ENCODE data around the gene WDR1.

Gene WDR1

DNA sequence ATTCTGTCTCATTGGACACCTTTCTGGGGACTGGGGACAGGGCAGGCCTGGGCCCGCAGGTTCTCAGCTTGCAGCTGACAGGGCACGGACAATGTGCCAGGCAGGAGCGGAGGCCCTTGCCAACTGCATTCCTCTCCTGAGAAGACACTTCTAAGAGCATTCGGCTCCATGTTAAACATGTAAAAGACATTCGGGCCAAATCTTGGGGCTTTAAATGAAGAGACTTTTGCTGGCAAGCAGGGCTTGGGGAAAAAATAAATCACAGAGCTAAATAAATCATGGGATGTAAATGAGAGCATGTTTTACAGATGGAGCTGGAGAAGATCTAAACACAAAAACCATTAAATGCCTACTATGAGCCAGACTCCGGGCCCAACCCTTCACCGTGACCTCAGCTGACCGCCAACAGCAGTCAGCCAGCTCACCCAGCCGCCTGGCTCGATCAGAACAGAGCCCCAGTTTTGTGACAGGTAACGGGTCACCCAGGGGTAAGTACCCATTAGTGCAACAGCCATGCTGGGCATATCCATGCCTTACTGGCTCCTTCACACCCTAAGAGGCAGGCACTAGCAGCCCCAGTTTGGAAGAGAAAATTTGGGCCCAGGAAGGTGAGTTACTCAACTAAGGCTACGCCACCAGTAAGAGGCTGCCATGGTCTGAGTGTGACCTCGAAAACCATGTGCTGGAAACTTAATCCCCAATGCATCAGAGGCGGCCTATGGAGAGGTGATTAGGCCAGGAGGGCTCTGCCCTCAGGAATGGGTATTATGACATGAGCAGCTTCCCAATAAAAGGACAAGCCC lies 14.7 kb downstream of the WDR1 start:
- in situ Hi-C loops (cut with HindIII; ENCODE audit: low sequenced_read_pairs), result no loop called here

GRCh38 chr4:10100734-10101216 lies 15.8 kb downstream of the WDR1 start:
- in situ Hi-C loops (cut with HindIII; ENCODE audit: low sequenced_read_pairs), result no loop called here

DNA sequence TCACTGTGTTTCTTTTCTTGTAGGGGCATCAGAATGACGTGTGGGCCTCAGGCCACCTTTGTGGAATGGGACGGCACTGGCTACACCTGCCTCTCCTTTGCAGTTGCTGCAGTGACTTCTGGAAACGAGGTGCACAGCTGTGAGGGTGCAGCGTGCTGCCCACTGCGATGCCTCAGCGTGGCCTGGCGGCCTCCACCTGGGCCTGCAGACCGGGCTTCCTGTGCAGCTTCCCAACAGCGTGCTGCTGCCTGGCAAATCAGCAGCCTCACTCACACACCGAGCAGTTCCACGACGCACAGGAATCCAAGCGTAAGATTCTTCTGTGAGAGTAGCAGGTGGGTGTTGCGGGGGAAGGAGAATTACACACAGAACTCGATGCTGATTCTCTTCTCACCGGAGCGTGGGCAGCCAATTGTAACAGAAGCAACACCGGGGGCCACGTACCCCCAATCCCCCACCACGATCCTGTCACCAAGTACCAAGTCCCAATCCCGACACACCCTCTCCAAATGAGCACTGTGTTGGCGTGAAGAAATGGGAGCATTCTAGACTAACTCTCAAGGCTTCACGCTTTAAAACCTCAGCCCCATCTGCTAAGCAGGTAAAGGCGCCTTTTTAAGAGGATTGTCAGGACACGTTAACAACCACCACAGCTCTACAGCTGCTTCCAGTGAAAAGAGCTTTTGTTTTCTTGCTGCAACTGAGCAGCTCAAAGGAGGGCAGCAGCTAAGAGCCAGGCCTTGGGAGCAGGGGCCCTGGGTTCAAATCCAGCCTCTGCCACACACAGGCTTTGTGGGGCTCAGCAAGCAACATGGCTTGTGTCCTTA lies 16.9 kb downstream of the WDR1 start:
- in situ Hi-C loops (cut with HindIII; ENCODE audit: low sequenced_read_pairs), result no loop called here

- in situ Hi-C loops (cut with HindIII; ENCODE audit: low sequenced_read_pairs), result no loop called here
These were observed 17.8 kb downstream of the WDR1 start for GRCh38 chr4:10098780-10099160.

- in situ Hi-C loops (cut with HindIII; ENCODE audit: low sequenced_read_pairs), result no loop called here
These were observed 18.5 kb downstream of the WDR1 start for GRCh38 chr4:10097906-10098779.

DNA sequence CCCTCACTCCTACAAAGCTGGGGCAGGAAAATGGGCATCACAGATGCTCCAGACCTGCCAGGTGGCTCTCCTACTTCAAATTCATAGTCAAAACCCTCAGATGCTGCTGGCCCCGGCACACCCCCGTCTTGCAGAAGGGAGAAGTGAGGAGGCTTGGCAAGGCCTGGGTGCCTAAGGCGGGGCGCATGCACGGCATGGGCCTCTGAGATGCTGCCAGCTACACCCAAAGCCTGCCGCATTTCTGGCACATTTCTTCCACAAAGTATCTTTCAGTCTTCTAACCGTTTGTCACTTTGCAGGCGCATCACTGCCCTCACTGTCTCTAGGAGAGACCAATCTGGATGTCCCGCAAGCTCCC lies 19.6 kb downstream of the WDR1 start:
- in situ Hi-C loops (cut with HindIII; ENCODE audit: low sequenced_read_pairs), result no loop called here

DNA sequence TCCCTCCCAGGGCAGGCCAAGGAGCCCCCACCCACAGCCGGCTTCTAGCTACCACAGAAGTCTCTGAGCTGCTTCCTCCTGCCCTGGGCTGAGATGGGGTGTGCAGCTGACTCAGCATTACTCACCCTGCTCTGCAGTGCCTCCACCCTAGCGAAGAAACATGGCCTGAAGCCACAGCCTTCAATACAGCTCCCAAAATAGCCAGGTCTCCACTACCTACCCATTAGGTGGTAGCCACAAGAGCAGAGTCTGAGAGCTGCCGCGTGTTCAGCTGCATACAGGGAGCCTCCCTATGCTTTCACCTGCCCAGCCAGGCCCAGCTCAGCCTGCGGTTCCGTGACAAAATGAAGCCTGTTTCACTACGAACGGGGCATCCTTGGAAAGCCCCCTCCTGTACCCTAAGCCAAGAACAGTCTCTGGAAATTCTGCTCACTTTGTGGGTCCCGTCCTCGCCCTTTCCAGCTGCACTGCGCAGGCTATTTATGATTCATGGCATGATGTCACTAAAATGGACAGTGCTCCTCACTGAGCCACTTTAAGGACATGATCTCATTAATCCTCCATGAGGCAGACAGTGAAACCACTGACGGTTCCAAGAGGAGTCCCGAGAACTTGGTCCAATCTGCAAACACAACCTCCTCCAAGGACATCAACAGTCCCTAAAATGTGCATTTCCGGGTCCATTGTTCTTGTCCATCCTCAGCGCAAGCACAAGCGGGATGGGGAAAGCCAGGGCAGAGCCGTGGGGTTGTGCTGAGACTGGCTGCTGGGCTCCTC lies 20.2 kb downstream of the WDR1 start:
- in situ Hi-C loops (cut with HindIII; ENCODE audit: low sequenced_read_pairs), result no loop called here

DNA sequence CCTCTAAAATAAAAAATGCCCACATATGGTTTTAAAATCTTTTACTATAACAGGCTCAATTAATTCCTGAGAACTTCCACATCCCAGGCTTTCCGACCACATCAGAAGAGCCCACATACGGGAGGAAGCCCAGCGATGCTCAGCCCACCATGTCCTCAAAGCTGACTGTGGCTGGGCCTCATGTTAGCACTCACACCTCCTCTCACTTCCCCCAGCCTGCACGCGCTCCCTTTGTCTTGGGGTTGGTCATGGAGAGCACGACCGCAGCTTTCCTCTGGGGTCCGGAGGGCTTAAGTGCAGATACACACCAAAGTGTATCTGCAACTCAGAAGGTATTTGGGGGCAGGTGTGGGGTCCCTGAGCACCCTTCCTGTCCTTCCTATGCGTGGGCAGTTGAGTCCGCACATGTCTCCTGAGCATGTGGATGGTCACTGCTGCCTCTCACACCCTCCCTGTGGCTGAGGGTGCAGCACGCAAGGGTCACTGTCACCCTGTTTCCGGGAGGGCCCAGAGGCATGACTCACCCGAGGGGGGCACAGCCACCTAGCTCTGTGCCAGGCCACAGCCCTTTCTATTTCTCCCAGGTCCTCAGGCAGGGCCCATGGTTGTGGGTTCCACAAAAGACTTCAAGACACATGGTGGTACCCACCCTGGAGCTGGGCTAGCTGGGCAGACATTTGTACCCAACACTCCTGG lies 21.2 kb downstream of the WDR1 start:
- in situ Hi-C loops (cut with HindIII; ENCODE audit: low sequenced_read_pairs), result no loop called here

DNA sequence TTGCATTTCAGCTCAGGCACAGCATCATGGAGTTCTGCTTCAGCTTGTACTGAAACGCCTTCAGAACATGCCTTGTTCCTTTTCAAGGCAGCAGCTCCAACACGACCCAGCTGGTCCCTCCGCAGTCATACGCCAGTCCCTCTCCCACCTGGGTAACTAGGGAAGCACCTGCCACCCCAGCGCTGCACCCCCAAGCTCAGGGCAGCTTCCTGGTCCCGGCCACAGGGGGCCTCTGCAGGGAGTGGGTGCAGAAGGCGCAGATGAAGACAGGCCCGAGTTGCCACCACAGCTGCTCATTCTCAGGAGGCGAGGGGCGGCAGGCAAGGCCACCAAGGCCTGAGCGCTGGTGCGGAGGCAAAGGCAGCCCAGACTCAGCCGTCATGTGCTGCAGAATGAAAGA lies 21.8 kb downstream of the WDR1 start:
- in situ Hi-C loops (cut with HindIII; ENCODE audit: low sequenced_read_pairs), result no loop called here

- in situ Hi-C loops (cut with HindIII; ENCODE audit: low sequenced_read_pairs), result no loop called here
These were observed 22.6 kb downstream of the WDR1 start for GRCh38 chr4:10093801-10094552.

DNA sequence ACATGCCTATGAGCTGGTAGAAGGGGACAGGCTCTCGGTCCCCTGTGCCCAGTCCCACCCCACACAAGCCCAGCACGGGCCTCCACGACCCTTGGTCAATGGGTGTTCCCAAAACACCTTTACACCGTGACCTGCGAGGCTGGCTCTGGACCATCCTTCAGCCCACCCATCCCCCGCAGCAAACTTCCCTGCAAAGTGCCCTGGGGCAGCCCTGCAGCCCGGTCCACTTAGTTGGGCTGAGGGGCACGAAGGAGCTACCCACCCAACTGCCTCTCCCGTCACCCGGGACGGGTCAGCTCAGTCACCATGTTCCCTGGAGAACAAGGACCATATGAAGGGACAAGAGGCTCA lies 23.4 kb downstream of the WDR1 start:
- in situ Hi-C loops (cut with HindIII; ENCODE audit: low sequenced_read_pairs), result no loop called here

DNA sequence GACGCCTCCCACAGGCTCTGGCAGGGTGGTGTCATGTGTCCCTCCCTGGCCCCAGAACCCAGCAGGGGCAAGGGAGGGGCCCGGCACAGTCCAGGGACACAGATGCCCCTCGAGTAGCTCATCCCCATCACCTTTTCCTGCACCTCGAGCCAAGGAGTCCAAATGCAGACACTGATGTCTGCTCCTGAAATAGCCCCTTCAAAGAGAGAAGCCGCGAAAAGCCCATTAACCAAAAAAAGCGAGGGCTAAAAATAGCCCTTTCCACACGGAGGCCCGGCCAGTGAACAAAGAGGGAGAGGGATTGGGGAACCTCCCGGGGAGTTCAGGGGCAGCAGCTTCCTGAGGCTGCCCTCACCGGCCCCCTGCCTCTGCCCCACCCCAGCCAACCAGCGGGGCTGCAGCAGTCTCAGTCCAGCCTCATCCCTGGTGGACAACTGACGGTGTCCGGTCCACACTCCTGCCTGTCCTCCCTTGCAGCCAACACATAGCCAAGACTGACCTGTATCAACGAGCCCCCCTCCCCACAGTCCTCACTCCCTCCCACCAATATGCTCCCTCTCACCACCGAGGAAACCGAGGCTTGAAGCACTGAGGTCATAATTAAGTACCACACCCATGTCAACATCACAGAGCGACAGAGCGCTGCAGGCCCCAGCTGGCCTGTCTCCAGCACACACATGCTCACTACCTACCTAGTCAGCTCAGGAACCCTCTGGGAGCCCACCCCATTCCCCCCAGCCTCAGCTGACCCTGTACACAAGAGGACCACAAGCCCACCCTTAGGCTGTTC lies 23.9 kb downstream of the WDR1 start:
- in situ Hi-C loops (cut with HindIII; ENCODE audit: low sequenced_read_pairs), result no loop called here

DNA sequence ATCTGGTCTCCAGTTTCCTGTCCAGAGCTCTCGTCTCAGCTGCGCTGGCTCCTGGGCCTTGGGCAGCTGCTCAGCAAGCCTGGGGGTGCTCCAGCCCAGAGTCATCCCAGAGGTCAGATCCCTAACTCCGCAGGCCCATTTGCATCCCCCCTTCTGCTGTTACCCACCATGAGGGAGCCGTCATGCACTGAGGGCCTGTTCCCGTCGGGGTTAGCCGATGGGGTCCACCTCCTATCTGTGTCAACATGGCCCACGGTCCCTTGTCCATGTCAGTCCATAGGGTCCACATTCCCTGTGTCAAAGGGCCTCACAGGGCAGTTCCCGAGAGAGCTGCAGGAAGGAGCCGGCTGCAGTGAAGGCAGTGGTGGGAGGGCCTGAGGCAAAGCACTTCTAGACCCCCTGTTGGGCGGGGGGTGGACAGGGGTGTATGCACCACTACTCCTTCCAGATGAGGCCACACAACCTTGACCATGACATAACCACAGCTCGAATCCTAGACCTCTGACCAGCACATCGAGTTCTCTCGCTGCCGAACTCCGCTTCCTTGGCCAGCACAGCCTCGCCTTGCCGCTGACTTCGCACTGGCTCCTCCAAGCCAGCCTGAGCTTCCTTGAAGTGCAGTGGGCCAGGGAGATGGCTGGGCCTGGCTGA lies 24.9 kb downstream of the WDR1 start:
- in situ Hi-C loops (cut with HindIII; ENCODE audit: low sequenced_read_pairs), result no loop called here

DNA sequence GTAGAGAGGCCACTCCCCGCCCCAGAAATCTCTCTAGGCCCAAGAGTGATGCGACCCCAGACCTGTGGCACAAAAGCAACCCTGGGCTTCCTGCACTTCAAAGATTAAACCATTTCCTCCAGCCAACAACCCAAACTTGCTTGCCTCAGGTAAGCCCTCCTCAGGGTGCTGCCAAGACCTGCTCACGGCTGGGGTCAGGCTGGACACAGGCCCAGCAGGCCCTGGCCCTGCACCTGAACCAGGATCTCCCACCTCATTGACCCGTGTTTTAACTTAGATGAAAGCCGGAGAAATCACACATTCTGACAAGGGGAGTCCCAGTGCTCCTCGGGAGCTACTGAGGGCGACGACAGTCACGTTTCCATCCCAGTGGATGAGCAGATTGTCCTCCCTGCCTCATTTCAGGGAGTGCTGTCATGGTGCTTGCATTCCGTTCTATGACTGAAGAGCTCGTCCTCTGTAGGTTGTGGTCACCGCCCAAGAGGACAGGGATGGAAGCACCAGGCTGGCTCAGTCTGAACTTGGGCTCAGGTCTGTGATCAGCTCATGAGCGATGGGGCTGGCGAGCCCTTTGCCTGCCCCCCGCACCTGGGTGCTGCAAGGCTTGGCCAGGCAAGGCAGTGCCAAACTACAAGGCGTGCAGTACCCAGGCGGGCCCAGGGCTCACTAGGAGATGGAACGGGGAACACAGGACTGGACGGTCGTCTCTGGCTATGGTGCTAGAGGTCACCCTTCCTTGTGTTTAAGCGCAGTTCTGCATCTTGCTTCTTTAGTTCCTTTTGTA lies 25.9 kb downstream of the WDR1 start:
- in situ Hi-C loops (cut with HindIII; ENCODE audit: low sequenced_read_pairs), result no loop called here

DNA sequence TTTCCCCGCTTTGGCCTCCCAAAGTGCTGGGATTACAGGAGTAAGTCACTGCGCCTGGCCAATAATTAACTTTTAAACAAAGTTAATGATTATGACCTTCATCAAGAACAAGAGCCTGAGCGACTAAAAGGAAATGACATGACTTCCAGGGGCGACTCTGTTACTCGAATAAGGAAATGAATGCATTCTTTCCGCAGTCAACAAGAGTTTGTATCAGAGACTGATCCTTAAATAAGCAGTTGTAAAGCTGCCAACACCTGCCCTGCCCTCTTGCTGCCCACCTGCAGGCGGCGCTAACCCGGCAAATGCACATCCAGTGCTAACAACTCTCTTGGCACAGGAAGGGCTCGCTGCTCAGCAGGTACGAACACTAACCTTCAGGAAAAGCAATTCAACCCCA lies 27.3 kb downstream of the WDR1 start:
- in situ Hi-C loops (cut with HindIII; ENCODE audit: low sequenced_read_pairs), result no loop called here

GRCh38 chr4:10088135-10089010 lies 28.2 kb downstream of the WDR1 start:
- in situ Hi-C loops (cut with HindIII; ENCODE audit: low sequenced_read_pairs), result no loop called here
